ENCODE measurements around the gene SLMAP.

Gene SLMAP

DNA sequence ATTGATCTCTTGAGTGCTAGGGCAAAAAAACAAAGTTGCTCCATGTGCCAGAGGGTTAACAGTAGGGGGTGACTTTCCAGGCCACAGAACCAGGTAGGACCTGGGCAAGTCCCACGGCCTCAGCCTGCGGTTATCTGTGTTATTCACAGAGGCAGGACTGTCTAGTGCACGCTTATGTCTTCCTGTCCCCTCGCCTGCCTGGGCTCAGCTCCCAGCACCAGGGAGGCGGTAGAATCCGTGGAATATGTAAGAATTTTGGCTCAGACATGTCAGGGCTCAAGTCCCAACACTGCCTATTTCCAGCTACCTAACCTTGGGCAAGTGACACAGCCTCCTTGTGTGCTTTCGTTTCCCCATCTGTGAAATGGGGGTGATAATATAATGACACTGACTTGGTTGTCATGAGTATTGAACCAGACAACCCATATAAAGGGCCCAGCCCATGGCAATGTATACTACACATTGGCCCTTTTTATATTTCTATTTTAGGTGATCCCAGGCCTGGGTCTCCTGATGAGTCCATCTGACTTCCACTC, 207.8 kb downstream of the SLMAP start:
- TF ChIP-seq ZNF274 (IDR thresholded peaks at IDR 0.05; ENCODE audit: low read depth, low read length), result no peak
- H3K4me3 ChIP-seq (ENCODE audit: low read length), result no peak overlapping the region

DNA sequence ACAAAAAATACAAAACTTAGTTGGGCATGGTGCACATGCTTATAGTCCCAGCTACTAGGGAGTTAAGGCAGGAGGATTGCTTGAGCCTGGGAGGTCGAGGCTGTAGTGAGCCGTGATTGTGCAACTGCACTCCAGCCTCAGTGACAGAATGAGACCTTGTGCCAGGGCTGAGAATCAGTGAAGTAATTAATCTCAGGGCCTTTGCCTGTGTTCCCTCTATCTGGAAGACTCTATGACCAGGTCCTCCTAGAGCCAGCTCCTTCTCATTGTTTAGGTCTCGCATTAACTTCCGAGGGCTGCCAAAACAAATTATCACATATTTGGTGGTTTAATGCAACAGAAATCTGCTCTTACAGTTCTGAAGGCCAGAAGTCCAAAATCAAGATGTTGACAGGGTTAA, 210.7 kb downstream of the SLMAP start:
- TF ChIP-seq ZNF274 (IDR thresholded peaks at IDR 0.05; ENCODE audit: low read depth, low read length), result no peak

DNA sequence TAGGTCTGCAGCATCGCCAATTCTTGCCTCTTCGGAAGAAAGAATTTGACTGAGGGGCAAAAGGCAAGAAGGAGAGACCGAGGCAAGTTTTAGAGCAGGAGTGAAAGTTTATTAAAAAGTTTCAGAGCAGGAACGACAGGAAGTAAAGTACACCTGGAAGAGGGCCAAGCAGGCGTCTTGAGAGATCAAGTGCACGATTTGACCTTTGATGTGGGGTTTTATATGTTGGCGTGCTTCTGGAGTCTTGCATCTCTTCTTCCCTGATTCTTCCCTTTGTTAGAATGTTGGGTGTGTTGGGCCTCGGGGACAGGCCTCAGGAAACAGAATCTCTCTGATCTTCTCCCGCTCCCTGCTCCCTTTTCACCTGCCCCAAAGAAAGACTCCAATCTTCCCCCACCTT, 211.5 kb downstream of the SLMAP start:
- no peak for TF ChIP-seq ZNF274 (IDR thresholded peaks at IDR 0.05; ENCODE audit: low read depth, low read length)
- H3K4me3 ChIP-seq (ENCODE audit: low read length), result no peak overlapping the region

More for the DNA sequence above, 210.7 kb downstream of the SLMAP start:
- no peak overlapping the region for H3K4me3 ChIP-seq (ENCODE audit: low read length)

DNA sequence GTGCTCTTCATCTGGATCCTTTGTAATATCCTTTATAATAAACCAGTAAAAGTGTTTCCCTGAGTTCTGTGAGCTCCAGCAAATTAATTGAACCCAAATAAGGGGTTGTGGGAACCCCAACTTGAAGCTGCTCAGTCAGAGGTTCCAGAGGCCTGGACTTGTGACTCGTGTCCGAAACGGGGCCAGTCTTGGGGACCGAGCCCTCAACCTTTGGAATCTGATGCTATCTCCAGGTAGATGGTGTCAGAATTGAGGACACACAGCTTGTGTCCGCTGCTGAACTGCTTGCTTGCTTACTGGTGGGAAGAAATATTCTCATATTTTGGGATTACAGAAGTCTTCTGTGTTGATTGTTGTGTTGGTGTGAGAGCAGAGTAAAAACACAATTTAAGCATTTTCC, 212.4 kb downstream of the SLMAP start:
- TF ChIP-seq ZNF274 (IDR thresholded peaks at IDR 0.05; ENCODE audit: low read depth, low read length), result no peak

DNA sequence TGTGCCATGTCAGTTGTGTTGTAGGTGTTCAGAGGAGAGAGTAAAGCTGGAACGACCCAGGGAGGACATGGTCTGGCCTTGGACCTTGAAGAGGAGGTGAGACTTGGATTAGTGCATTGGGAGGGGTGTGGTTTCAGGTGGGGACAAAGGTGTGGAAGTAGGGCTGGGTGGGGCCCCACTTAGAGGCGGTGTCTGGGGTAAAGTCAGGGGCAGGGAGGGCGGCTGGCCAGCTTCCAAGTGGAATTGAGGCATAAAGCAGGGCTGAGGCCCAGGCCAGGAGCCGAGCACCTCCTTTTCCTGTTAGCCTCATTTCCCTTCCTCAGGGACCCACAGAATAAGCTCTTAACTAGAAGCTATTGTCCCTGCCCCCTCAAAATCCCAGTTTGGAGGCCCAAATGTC, 215.9 kb downstream of the SLMAP start:
- no peak overlapping the region for H3K4me3 ChIP-seq (ENCODE audit: low read length)
- no peak for TF ChIP-seq ZNF274 (IDR thresholded peaks at IDR 0.05; ENCODE audit: low read depth, low read length)

More for the DNA sequence above, 212.4 kb downstream of the SLMAP start:
- H3K4me3 ChIP-seq (ENCODE audit: low read length), result no peak overlapping the region

DNA sequence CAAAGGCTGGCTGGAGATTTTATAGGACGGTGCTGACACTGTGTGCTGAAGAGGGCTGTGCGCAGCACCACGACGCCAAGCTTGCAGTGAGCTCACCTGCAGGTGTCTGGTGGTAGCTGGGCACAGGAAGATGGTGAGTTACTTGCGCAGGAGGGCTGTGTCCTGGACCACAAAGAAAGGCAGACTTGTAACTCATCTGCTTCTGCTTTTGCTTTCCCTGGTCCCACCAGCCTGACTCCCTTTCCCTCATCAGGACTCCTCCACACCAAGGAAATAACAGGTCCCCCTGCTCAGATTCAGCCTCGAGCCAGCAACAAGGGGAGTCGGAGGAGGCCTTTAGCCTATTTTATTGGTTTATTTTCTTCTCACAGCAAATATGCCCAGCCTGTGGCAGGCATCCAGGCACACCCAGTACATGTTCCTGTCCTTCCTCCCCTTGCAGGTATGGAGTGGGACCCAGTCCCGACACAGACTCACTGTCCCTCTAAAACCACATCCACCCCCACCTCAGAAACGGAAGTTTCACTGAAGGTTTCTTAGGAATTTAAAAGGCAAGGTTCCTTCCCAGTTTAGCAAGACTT, 216.5 kb downstream of the SLMAP start:
- no peak for TF ChIP-seq ZNF274 (IDR thresholded peaks at IDR 0.05; ENCODE audit: low read depth, low read length)

DNA sequence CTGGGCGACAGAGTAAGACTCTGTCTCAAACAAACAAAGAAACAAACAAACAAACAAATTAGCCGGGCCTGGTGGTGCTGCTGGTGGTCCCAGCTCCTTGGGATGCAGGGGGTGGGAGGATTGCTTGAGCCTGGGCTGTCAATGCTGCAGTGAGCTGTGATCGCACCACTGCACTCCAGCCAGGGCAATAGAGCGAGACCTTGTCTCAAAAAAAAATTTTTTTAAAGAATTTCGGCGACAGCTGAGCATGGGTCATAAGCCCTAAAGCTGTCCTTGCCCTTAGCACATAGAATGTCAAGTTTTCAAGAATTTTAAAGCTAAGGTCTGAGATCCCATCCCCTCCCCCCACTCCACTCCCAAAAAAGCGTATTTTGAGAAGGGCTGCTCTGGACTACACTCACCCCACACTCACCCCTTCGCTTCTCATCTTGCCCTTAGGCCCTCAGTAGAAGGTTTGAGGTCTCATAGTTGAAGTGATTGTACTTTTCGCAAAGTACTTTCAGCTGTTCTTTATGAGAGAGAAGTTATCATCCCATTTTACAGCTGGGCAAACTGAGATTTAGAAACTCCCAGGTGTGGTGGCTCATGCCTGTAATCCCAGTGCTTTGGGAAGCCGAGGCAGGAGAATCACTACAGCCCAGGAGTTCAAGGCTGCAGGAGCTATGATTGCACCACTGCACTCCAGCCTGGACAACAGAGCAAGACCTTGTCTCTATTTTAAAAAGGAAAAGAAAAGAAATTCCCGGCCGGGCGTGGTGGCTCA, 217.8 kb downstream of the SLMAP start:
- no peak for TF ChIP-seq ZNF274 (IDR thresholded peaks at IDR 0.05; ENCODE audit: low read depth, low read length)
- no peak overlapping the region for H3K4me3 ChIP-seq (ENCODE audit: low read length)

More for the DNA sequence above, 216.5 kb downstream of the SLMAP start:
- H3K4me3 ChIP-seq (ENCODE audit: low read length), result no peak overlapping the region

DNA sequence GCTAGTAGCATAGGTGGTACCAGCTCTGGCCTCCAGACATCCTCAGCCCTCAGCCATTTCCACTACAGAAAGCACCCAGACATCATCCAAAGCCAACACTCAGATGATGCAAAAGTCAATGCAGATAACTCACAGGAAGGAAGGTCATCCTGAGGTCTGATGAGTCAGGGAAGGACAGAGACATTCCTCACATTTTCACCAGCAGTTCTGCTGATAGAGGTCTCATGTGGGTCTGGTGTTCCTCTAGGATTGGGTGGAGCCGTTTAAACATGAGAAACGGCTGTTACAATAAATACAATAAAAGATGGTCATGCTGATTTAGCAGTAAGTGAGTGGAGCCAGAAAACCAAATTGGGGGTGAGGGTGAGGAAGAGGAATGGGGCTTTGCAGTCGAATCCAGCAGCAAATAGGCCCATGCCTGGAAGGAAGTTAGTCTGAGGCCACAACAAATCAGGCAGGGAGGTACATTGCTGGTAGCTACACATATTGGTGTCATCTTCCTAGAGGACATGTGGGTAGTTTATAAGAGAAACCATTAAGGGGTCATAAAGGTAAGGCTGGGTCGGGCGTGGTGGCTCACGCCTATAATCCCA, 218.8 kb downstream of the SLMAP start:
- TF ChIP-seq ZNF274 (IDR thresholded peaks at IDR 0.05; ENCODE audit: low read depth, low read length), result no peak
- no peak overlapping the region for H3K4me3 ChIP-seq (ENCODE audit: low read length)

DNA sequence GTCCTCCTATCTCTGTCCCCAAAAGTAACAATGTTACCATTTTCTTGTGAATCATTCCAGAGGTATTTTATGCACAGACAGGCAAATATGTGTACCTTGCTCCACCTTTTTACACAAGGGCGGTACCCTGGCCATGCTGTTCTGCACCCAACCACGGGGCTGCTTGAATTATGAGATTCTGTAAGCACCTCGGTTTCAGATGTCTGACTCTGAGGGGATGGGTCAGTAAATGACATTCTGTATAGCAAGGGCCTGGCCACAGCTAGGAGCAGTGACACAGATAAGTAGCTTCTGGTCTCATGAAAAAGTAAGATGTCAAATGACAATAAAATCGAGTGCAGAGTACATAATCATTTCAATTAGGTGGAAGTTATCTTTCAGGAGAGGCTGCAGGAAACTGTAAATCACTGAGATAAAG, 221.7 kb downstream of the SLMAP start:
- no peak for TF ChIP-seq ZNF274 (IDR thresholded peaks at IDR 0.05; ENCODE audit: low read depth, low read length)
- no peak overlapping the region for H3K4me3 ChIP-seq (ENCODE audit: low read length)

DNA sequence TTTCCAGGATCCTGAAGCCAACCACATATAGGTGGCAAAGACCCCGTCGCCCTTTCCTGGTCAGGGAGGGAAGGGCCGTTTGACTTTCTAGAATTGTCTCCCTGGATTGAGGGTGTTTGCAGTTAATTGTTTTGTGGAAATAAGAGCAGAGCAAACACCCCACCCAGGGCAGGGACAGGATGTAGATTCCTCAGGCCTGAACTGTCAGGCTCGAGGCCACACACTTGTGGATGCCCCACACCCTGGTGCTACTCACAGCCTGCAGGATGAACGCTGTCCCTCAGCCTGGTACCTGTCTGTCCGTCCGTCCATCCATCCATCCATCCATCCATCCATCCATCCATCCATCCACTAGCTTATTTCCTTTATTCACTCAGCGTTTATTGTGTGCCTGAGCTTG, 222.2 kb downstream of the SLMAP start:
- H3K4me3 ChIP-seq (ENCODE audit: low read length), result no peak overlapping the region
- TF ChIP-seq ZNF274 (IDR thresholded peaks at IDR 0.05; ENCODE audit: low read depth, low read length), result no peak

Measured in GM08714 (cell line).